Neural cell (in vitro differentiated cells): ENCODE data around the gene LDHD. TPM values are rescaled to one million over a fixed set of nuclear protein-coding genes. Genes with fewer than 3 reads are reported as not detected.

ENCODE experiments used
- H2AFZ ChIP-seq: fragments of 200-600, 300-800 bp; sonication (generic), shearing (Covaris generic); 2 replicates; pipeline ENCODE4 v1.6.0; 2014; ENCODE audit warnings: low read depth, mild to moderate bottlenecking, antibody characterized with exemption, low read length, moderate library complexity
- H3F3A ChIP-seq: fragments of 200-600 bp; shearing (Covaris generic); 2 replicates; pipeline ENCODE4 v1.6.1; 2016; ENCODE audit warnings: mild to moderate bottlenecking, moderate library complexity, mixed read lengths, antibody characterized with exemption, low read length; ENCODE audit not compliant: insufficient read depth, poor library complexity, severe bottlenecking
- H3K27ac ChIP-seq: fragments of 200-600, 300-800 bp; sonication (generic), shearing (Covaris generic); 2 replicates; pipeline ENCODE4 v1.5.1; 2014; ENCODE audit warnings: mild to moderate bottlenecking, low read length, moderate library complexity
- H3K27me3 ChIP-seq: fragments of 300-800, 200-600 bp; sonication (generic), shearing (Covaris generic); 2 replicates; pipeline ENCODE4 v1.6.0; 2014; ENCODE audit warnings: mild to moderate bottlenecking, low read depth, low read length, moderate library complexity; ENCODE audit not compliant: insufficient read depth
- H3K36me3 ChIP-seq: fragments of 300-800, 200-600 bp; sonication (generic), shearing (Covaris generic); 2 replicates; pipeline ENCODE4 v1.5.1; 2014; ENCODE audit warnings: mild to moderate bottlenecking, antibody characterized with exemption, low read length, moderate library complexity; ENCODE audit not compliant: insufficient read depth
- H3K4me2 ChIP-seq: fragments of 300-800, 200-600 bp; sonication (generic), shearing (Covaris generic); 2 replicates; pipeline ENCODE4 v1.6.0; 2014; ENCODE audit warnings: mild to moderate bottlenecking, low read length
- H3K4me3 ChIP-seq: fragments of 300-800, 200-600 bp; sonication (generic), shearing (Covaris generic); 2 replicates; pipeline ENCODE4 v1.5.1; 2014; ENCODE audit warnings: mild to moderate bottlenecking, low read length, moderate library complexity
- H3K79me2 ChIP-seq: fragments of 200-600 bp; shearing (Covaris generic); replicated peaks from 2 replicates; pipeline ENCODE4 v1.6.0; 2014; ENCODE audit warnings: mild to moderate bottlenecking, low read length, moderate library complexity; ENCODE audit not compliant: insufficient read depth
- H3K9ac ChIP-seq: fragments of 300-800, 200-600 bp; sonication (generic), shearing (Covaris generic); 2 replicates; pipeline ENCODE4 v1.6.1; 2016; ENCODE audit warnings: mild to moderate bottlenecking, low read length, mixed read lengths
- H3K9me2 ChIP-seq: fragments of 200-600 bp; shearing (Covaris generic); 2 replicates; pipeline ENCODE4 v1.6.1; 2016; ENCODE audit warnings: mild to moderate bottlenecking, low read length, mixed read lengths; ENCODE audit not compliant: insufficient read depth
- H3K9me3 ChIP-seq: fragments of 200-600, 300-800 bp; sonication (generic), shearing (Covaris generic); 2 replicates; pipeline ENCODE4 v1.6.1; 2016; ENCODE audit warnings: mild to moderate bottlenecking, mixed run types, low read length, moderate library complexity, mixed read lengths
- H4K20me1 ChIP-seq: fragments of 200-600 bp; shearing (Covaris generic); 2 replicates; pipeline ENCODE4 v1.6.1; 2016; ENCODE audit warnings: mild to moderate bottlenecking, mixed run types; ENCODE audit not compliant: insufficient read depth
- CTCF ChIP-seq: fragments of 450-650 bp; IDR thresholded peaks from 2 replicates; pipeline ENCODE4 v1.5.1; 2014; ENCODE audit warnings: antibody characterized with exemption, mild to moderate bottlenecking, moderate library complexity; ENCODE audit not compliant: poor library complexity, severe bottlenecking
- EP300 ChIP-seq: fragments of 450-650 bp; conservative IDR thresholded peaks from 2 replicates; pipeline ENCODE4 v1.6.1; 2014; ENCODE audit warnings: antibody characterized with exemption, mild to moderate bottlenecking, moderate library complexity; ENCODE audit not compliant: poor library complexity, severe bottlenecking
- EZH2 ChIP-seq: fragments of 200-600, 300-800 bp; shearing (Covaris generic), sonication (generic); IDR thresholded peaks from 2 replicates; pipeline ENCODE4 v1.6.1; 2014; ENCODE audit warnings: antibody characterized with exemption, low read length, borderline replicate concordance, mild to moderate bottlenecking; ENCODE audit not compliant: insufficient read depth, poor library complexity, severe bottlenecking
- MXI1 ChIP-seq: fragments of 450-650 bp; conservative IDR thresholded peaks from 2 replicates; pipeline ENCODE4 v1.6.1; 2014; ENCODE audit warnings: antibody characterized with exemption, mild to moderate bottlenecking; ENCODE audit not compliant: poor library complexity, severe bottlenecking
- POLR2AphosphoS5 ChIP-seq: IDR thresholded peaks from 2 replicates; pipeline ENCODE4 v1.6.1; 2012
- RAD21 ChIP-seq: fragments of 450-650 bp; conservative IDR thresholded peaks from 2 replicates; pipeline ENCODE4 v1.6.1; 2014; ENCODE audit warnings: antibody characterized with exemption, mild to moderate bottlenecking, moderate library complexity
- REST ChIP-seq: IDR thresholded peaks from 2 replicates; pipeline ENCODE4 v1.6.1; 2012; ENCODE audit warnings: borderline replicate concordance
- SMC3 ChIP-seq: fragments of 450-650 bp; conservative IDR thresholded peaks from 2 replicates; pipeline ENCODE4 v1.6.1; 2014; ENCODE audit warnings: antibody characterized with exemption, mild to moderate bottlenecking, moderate library complexity; ENCODE audit not compliant: poor library complexity
- TAF1 ChIP-seq: IDR thresholded peaks from 2 replicates; pipeline ENCODE4 v1.6.1; 2012; ENCODE audit warnings: low read depth
- polyA plus RNA-seq: library from polyadenylated mRNA; depleted of rRNA; stranded (reverse); fragments of >200 nt; gene quantifications from 2 replicates; pipeline ENCODE4 v1.2.3, GENCODE V29; 2014

LDHD gene
- polyA plus RNA-seq, 1 donor from 2014 or later: not detected

GRCh38 chr16:75063549-75064088 lies 53.0 kb downstream of the LDHD start:
- H3K9me3 ChIP-seq: no peaks in the 10 kb centered on the region
- H3K79me2 ChIP-seq: peaks cover 74% of the 10 kb centered on the region
- TF ChIP-seq SMC3 (no peak), REST (no peak), EP300 (no peak), CTCF (no peak), TAF1 (no peak), POLR2AphosphoS5 (no peak), RAD21 (no peak), MXI1 (no peak), EZH2 (no peak)
- H3K9ac ChIP-seq: no peak overlapping the region
- H3K4me3 ChIP-seq: no peak overlapping the region
- no peak overlapping the region for H2AFZ ChIP-seq
- no peak overlapping the region for H3K27ac ChIP-seq
- no peaks in the 10 kb centered on the region for H3K9me2 ChIP-seq
- H3K27me3 ChIP-seq: no peaks in the 10 kb centered on the region
- H3K4me2 ChIP-seq: no peak overlapping the region
- H4K20me1 ChIP-seq: peaks cover 4% of the 10 kb centered on the region
- no peaks in the 10 kb centered on the region for H3K36me3 ChIP-seq
- H3F3A ChIP-seq: no peaks in the 10 kb centered on the region

GRCh38 chr16:75062976-75063346 lies 53.6 kb downstream of the LDHD start:
- no peak for TF ChIP-seq EZH2
- TF ChIP-seq POLR2AphosphoS5: no peak
- no peak for TF ChIP-seq TAF1
- no peak for TF ChIP-seq MXI1
- TF ChIP-seq EP300: no peak
- TF ChIP-seq REST: no peak
- no peak for TF ChIP-seq SMC3
- no peak for TF ChIP-seq CTCF
- no peak for TF ChIP-seq RAD21
- H4K20me1 ChIP-seq: peaks cover 4% of the 10 kb centered on the region

More at GRCh38 chr16:75062976-75063346, 53.6 kb downstream of the LDHD start:
- H3F3A ChIP-seq: no peaks in the 10 kb centered on the region
- no peaks in the 10 kb centered on the region for H3K9me3 ChIP-seq
- H3K27me3 ChIP-seq: no peaks in the 10 kb centered on the region
- peaks cover 75% of the 10 kb centered on the region for H3K79me2 ChIP-seq
- H3K9me2 ChIP-seq: no peaks in the 10 kb centered on the region
- no peaks in the 10 kb centered on the region for H3K36me3 ChIP-seq
- H3K4me2 ChIP-seq: no peak overlapping the region
- H3K9ac ChIP-seq: no peak overlapping the region
- no peak overlapping the region for H3K27ac ChIP-seq
- no peak overlapping the region for H2AFZ ChIP-seq
- no peak overlapping the region for H3K4me3 ChIP-seq
